ENCODE measurements around the gene CCDC192.

DNA sequence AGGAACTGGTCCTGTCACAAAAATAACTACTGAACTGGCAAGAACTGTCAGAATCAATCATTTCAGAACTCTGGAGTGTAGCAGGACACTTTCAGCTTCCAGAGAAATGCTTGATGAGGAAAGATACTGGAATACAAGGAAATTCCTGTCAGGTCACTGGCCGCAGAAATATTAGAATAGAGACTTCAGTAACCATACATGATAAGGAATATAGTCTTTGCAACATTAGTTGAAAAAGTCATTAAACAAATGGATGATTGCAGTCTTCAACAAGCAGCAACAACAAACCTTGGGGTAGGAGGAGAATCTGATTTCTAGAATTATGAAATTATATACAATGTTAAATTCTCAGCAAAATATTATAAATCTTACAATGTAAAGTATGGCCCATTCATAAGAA is 88.2 kb downstream of the CCDC192 start:
- TF ChIP-seq CTCF (IDR thresholded peaks at IDR 0.05), result no peak
- TF ChIP-seq POLR2A (IDR thresholded peaks at IDR 0.05), result no peak

Data from tibial nerve (tissue), 3 donors.